Right forelimb (tissue), 1 donor: ENCODE data around the gene CDK6.
A peak's percentile ranks its signal among the peaks of the same experiment; 100 is the strongest.
"Not testable (repeated sequence)": the region's sequence is repeated elsewhere in the genome, so short reads cannot be mapped to it uniquely, and the experiment has no call there.

Experiments
- DNase-seq: peaks from one replicate; pipeline ENCODE4 v3.0.0-alpha.2; 2018

CDK6 gene

DNA sequence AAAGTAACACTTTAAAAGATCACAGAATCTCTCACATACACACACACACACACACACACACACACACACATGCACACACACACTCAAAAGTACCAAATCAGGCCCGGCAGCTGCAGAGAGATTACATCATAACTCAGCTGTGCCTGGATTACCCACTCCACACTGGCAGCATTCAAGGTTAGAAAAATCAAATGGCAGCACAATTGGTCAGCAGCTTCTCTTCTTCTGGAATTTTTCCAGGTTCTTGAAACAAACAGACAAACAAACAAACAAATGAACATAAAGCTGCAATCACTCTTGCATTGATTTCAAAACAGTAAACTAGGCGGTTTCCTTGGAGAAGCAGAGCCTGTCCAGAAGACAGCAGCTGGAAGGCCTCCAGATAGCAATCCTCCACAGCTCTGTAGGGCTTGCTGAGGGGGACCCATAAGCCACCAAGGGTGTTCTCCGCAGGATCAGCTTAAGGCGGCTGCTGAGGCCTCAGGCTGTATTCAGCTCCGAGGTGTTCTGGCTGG is 221.7 kb downstream of the CDK6 start:
- DNase-seq = peak; percentile 57

DNA sequence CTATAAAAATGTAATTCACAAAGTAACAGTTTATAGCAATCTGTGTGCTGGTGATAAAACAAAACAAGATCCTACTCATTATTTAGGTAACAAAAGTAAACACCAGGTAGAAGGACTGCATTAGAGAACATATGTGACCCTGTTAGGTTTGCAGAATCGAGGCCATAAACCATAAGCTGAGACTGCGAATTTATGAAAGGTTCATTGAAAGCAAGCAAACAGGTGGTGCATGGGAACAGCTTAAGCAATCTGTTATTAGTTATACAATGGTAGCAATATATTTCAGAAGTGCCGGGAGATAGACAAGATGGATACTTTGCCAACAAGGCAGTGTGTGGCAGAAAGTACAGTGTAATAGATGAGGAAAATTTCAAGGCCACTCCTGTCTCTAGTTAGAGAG is 222.7 kb downstream of the CDK6 start:
- no peak for DNase-seq

DNA sequence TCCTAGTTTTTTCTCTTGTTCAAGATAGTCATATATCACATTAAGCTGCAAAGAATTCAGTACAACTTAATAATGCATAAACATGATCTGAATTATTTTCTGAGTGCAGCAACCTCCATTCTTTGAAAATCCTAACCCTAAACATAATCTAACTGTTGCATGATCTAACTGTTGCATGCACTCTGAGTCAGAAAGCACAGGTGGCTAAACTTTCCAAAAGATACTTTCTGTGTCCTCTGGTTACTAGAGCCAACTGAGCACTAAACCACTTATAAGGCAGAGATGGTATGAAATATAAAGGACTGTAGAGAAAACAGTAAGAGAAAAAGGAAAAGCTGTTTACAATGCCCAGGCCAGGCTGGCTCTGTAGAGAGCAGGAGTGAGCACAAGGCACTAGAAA is 223.2 kb downstream of the CDK6 start:
- DNase-seq = no peak

DNA sequence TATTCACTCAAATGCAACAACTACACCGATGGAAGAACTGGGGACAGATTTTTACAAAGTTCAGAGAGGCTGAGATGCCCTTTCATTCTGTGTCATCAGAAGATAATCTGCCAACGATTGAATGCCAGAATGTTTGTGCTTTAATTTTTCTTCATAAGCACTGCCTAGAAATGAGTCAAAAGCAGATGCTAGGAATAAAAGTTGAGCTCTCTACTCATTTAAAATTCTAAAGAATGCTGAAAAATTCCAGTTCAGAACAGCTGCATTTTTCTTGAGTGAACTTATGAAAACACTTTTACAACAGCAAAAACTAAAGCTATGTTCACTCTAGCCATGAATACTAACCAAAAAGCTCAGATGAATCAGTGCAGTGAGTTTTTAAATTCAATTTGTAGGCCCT is 223.9 kb downstream of the CDK6 start:
- no peak for DNase-seq

DNA sequence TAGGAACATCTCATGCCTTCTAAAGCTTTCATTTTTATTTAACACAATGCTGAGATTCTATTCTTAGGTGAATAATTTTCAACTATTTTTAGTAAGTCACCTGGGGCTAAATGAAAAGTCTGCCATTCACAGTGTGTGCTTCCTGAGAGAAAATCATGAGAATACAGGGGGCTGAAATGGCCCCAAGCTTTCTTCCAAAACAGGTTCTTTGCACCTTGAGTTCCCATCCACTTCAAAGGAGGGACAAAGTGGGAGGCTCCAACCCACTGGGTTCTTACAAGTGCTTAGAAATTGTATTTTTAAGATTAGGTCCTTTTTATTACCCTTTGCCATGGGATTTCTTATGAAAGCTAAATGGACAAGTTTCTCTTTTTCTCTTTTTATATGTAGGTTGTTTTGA is 224.6 kb downstream of the CDK6 start:
- no peak for DNase-seq

DNA sequence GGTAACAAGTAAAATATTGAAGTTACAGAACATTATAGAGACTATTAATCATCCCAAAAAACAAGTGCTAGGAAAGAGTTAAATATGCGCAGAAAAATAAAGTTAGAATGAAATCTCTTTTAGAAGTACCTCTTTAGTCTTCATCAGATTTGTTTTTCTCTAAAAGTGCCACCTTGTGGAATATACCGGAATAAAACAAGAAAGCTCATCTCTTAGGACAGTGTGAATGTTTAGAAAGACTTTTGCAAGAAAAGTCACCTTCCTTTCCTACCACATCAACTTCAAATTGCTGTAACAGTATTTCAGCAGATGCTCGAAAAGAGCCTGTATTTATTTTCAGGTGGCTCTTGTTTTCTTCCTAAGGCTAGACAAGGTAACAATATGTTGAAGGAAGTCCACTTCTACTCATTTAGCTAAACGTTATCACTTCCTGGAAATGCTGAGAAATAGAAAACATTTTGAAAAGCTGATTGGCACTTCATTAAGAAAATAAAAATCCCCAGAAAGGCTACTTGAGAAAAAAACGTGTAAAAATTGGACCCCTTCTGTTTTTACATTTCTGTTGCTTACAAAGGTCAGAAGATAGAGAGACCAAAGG is 226.4 kb downstream of the CDK6 start:
- DNase-seq = no peak

DNA sequence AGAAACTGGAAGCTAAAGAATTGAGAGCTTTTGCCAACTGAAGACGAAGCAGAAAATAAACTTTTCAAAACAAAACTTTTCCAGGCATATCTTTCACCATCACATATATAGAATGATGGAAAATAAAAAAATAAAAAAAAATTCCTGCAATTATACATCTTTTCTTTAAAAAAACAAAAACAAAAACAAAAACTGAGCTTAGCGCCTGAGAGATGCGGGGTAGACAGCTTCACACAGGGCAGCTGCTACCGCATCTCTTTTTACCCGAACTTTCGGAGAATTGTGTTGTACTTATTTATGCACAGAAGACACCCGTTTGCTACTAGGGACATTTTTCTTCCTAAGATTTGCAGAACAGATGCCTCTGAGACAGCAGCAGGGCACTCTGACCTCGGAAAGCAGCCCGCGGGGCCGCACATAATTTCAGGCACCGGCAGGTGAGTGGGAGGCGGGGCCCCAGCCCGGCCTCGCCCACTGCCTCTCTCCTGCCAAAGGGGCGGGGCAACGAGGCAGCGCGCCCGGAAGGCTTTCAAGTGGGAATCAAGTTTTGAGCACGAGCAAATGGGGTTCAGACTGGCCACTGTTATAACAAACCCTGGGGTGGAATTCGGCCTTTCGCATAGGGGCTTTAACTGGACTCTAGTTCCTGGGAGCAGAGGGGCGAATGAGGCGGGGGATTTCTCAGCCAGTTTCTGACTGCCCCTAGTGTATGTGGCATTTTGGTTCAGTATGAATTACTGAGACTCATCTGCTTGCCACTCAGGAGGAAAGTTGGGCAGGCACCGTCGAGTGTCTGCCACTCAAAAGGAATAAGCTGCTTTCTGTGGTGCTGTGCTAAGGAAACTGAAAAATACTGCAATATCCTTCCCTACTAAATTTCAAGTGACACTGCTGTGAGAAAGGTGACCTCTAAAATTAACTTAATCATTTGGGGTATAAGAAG is 227.7 kb downstream of the CDK6 start:
- DNase-seq = no peak

DNA sequence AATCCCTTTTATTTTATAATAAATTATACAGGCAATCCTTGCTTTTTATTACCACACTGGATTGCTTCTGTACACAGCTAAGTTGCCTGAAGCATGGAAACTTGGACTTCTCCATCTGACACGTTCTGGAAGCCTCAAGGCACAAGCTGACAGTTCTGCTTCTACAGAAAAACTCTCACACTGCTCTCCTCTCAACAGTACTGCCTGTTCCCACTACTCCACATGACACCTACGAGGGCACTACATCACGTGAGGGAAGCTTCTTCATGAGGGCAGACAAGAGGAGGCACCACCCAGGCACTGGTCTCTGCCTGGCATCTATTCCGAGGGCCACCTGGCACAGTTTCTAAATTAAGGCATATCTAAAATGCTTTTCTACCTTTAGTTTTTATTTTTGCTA is 229.4 kb downstream of the CDK6 start:
- no peak for DNase-seq

DNA sequence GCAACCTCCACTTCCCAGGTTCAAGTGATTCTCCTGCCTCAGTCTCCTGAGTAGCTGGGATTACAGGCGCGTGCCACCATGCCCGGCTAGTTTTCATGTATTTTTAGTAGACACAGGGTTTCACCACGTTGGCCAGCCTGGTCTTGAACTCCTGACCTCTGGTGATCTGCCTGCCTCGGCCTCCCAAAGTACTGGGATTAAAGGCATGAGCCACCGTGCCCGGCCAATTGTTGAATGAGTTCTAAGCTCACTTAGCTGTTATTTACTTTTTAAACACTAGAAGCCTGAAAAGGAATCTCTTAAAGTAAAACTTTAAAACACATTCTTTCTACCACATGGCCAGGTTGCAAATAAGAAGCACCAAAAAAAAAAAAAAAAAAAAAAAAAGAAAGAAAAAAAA is 231.9 kb downstream of the CDK6 start:
- not testable (repeated sequence) for DNase-seq

DNA sequence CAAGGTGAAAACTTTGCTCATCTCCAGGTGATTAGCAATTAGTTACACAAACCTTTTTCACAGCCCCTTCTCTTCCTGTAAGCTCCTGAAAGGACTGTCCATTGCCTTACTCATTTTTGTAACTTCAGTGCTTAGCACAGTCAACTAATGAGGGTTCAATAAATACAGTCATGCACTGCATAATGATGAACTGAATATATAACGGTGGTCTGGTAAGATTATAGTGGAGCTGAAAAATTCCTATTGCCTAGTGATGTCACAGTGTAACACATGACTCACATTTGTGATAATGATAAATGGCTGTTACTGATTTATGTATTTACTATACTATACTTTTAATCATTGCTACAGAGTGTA is 233.3 kb downstream of the CDK6 start:
- no peak for DNase-seq

DNA sequence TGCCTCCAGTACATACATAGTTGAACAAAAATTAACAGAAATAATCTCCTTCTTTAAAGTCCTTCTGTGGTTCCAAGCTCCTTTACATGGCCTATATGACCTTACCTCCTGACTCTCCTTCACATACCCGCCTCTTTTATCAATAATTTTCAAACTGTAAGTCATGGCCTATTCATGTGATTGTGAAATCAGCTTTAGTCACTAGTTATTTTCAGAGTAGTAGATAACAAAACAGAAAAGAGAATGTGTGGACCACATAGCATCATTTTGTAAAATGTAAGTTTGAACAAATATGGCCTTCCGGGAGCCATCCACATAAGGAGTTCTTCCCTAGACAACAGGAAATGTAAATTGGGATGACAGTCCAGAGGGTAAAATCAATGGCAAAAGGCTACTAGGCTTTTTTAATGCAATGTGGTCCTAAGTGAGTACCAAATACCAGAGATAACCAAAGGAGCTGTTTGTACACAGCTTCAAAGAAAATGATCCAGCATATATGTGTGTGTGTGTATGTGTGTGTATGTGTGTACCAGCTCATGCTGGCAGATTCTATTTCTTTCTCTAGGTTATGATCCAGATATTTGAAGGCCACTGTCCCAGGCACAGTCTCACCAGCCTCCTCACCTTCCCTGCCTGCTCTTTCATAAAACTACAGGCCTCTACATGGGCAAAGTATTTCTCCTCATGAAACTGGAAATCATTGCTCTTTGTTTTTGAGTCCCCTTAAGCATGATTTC is 233.9 kb downstream of the CDK6 start:
- no peak for DNase-seq

DNA sequence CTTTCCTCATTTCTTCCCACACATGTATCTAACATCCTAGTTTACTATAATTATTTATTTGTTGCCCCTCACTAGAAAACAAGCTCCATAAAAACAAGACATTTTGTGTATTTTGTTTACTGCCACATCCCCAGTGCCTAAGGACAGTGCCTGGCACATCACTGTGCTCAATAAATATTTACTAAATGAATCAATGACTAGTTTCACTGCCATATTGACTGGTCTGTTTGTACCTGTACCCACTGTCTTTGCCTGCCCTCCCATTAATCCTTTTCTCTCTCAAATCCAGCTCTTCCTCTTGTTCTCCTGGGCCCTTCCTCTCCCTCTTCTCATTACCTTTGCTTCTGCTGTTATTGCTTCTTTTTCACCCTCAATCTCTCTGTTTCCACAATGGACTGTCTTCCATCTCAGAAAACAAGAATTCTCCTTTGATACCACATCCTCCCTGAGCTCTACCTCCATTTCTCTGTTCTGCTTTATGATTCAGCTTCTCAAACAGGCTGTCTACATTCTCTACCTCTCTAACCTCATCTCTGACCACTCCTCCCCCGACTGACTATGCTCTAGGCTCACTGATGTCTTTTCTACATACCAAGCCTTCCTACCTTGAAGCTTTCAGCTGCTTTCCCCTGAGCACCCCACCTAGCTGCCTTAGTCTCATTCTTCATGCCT is 237.9 kb downstream of the CDK6 start:
- DNase-seq = no peak

DNA sequence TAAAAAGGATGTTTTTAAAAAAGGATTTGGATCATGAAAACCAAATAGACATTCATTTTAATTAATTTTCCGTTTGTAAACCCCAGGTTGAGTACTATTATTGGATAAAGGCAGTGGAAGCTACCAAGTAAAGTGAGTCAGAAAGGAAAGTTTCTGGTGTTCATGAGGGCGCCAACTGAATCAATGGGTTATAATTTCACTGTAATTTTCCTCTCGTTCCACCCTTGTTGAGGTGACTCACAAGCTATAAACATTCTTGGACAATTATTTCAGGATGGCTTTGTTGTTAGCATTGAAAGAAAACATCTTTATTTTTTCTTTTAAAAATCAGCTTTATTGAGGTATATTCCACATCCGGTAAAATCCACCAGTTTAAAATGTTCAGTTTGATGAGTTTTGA is 241.1 kb downstream of the CDK6 start:
- no peak for DNase-seq

DNA sequence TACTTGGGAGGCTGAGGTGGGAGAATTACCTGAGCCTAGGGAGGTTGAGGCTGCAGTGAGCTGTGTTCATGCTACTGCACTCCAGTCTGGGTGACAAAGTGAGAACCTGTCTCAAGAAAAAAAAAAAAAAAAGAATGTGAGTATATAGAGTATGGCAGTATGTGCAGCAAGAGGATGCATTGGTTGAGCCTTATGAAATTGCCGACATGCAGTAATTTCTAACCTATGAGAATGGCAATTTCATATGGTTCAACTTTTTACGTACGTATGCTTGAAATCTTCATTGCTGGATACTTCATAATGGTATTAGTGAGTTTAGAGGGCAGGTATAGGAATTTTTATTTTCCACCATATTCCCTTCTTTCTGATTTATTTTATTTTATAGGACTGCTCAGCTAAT is 241.6 kb downstream of the CDK6 start:
- DNase-seq = no peak

DNA sequence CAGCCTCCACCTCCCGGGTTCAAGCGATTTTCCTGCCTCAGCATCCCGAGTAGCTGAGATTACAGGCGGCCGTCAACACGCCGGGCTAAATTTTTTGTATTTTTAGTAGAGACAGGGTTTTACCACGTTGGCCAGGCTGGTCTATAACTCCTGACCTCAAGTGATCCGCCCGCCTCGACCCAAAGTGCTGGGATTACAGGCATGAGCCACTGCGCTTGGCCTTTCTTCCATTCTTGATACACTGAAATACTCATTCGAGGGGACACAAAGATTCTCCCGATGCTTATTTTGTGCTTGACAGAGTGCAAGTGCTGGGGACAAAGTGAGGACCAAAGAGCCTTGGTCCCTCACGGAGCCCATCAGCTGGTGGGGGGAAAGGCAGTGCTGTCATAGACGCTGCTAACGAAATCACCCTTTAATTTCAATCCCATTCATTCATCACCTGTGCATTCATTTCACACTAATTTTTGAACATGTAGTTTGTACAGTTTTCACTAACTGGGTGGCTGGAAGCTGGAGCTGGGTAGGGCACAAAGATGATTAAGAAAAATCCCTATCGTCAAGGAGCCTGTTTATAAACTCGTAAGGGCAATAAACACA is 245.6 kb downstream of the CDK6 start:
- no peak for DNase-seq

DNA sequence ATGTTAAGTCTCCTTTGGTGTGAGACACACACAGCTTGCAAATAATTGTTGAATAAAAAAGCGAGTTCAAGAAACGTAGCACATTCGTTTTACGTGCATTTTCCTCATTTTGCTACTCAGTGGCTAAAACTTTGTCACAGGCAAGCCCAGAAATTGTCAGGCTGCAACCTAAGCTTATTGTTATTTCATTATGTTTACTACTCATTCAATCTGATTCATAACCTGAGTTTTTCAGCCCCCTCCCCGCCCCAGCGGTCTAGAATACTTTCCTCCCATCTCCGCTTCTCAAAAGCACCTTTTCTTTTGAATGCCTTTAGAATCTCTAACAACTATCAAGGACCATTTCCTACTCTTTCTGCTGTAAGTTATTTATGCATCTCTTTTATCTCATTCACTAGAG is 247.3 kb downstream of the CDK6 start:
- no peak for DNase-seq

DNA sequence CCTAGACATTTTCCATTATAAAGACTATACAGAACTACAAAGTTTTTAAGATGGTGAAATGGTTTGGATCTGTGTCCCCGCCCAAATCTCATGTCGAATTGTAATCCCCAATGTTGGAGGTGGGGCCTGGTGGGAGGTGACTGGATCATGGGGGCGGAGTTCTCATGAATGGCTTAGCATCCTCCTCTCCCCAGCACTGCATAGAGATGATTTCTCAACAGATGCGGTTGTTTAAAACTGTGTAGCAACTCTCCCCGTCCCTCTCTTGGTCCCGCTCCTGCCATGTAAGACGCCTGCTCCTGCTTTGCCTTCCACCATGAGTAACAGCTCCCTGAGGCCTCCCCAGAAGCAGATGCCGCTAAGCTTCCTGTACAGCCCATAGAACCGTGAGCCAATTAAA is 247.8 kb downstream of the CDK6 start:
- DNase-seq = no peak

DNA sequence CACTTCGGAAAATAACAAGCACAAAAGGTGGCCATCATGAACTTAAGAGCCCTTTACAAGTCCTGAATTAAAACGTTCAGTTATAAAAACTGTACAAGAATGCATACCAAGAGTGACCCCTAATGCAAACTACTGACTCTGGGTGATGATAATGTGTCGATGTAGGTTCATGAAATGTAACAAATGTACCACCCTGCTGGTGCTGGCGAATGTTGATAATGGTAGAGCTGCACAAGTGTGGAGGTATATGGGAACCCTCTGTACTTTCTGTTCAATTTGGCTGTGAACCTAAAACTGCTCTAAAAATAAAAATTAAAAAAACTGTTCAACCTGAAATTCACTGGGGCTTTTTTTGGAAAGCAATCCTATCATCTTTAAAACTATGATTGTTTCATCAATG is 249.5 kb downstream of the CDK6 start:
- no peak for DNase-seq

DNA sequence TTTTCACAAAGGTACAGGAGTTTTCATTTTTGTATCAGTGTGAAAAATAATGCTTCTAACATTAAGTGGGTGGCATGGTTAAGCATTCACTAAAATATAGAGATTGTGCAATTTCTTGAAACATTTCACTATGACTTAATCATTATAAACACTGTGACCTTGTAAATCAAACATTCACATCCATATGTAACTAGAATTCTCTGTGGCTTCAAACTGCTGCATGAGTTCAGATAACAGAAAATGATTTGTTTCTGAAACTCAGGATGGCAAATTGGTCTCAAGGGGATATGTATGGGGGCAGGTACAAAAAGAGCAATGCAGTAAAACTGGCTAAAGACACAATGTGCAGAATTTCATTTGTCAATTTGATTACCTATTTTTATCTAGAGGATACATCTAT is 250.0 kb downstream of the CDK6 start:
- no peak for DNase-seq

DNA sequence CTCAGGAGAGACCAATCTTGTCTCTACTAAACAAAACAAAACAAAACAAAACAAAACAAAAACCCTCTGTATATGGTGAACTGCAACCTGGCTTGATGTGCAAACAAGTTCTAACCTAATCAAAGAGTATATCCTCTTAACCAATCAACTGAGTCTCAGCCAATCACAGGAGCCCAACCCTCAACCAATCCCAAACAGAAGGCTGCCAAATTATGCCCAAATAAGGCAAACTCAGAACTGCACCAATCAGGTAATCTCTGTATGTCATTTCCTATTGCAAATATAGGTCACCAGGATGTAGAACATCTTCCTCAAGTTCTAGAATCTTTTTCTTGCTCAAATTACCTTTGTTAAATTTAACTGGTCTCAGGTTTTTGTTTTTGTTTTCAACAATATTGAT is 251.4 kb downstream of the CDK6 start:
- no peak for DNase-seq

DNA sequence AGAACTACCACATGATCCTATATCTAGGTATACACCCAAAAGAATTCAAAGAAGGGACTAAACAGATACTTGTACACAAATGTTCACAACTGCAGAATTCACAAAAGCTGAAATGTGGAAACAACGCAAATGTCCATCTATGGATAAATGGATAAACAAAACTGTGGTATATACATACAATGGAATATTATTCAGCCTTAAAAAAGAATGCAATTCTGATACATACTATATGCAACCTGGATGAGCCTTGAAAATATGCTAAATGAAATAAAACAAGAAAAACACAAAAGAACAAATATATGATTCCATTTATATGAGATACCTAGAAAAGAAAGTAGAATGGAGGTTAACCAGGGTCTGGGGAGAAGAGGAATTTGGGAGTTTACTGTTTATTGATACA is 253.4 kb downstream of the CDK6 start:
- DNase-seq = no peak

DNA sequence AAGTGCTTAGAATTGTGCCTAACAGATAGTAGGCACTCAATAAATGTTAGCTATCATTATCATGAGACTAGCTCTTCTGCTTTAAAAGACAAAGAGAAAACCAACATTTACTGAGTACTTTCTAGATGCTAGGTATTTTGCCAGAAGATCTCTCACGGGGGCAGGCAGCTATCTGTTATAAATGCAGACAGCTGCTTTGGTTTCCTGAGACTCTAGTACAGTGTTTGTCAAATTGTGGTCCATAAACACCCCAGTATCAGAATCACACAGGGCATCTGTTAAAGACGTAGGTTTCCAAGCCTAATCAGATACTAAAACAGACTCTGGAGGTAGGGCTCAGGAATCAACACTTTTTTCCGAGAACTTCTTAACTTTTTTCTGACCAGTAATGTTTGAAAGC is 260.1 kb downstream of the CDK6 start:
- no peak for DNase-seq

DNA sequence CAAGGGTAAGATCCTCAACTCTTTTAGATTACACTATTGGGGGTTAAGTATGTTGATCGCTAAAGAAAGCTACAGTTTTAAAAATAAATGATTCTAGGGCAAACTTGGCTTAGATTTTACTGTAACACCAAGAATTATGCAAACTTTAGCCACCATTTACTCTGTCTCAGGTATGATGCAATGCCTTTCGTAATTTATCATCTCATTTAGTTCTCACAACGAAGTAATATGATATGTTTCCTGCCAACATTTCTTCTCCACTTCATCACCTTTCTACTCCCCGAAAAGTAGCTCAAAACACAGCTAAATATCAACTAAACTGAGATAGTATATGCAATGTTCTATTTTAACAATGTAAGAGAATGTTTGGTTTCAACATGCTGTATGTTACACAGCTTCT is 267.2 kb downstream of the CDK6 start:
- no peak for DNase-seq
